GM21825 (cell line): ENCODE measurements around the gene TPST2.

Experiments used
- ATAC-seq: cut with Tn5 transposase; IDR thresholded peaks from one replicate; pipeline ENCODE4 v1.9.1; 2021; ENCODE audit warnings: mild to moderate bottlenecking, moderate library complexity; ENCODE audit not compliant: unreplicated experiment

TPST2 gene

DNA sequence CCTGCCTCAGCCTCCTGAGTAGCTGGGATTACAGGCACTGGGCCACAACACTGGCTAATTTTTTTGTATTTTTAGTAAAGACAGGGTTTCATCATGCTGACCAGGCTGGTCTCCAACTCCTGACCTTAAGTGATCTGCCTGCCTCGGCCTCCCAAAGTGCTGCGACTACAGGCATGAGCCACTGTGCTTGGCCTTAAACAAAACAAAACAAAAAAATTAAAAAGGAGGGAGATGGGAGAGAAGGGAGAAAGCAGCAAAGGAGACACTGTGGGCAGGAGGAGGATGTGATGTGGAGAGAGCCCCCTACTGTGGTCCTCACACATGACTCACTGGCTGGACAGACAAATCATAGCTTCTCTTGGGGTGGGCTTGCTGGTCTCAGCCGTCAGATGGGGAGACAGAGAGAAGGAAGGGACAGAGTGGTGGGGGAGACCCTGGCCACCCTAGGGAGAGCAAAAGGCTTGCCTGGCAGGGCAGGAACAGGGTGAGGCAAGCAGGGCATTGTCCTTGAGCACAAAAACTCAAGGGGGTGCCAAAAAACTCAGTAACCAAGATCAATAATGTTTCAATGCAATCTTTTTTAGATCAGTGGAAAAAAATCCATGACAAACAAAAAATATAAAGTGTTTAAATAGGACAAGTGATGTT, 31.6 kb downstream of the TPST2 start:
- no peak for ATAC-seq

GRCh38 chr22:26556904-26557303, 33.0 kb downstream of the TPST2 start:
- ATAC-seq: no peak

- no peak for ATAC-seq
These were observed 34.5 kb downstream of the TPST2 start for GRCh38 chr22:26555478-26555877.

DNA sequence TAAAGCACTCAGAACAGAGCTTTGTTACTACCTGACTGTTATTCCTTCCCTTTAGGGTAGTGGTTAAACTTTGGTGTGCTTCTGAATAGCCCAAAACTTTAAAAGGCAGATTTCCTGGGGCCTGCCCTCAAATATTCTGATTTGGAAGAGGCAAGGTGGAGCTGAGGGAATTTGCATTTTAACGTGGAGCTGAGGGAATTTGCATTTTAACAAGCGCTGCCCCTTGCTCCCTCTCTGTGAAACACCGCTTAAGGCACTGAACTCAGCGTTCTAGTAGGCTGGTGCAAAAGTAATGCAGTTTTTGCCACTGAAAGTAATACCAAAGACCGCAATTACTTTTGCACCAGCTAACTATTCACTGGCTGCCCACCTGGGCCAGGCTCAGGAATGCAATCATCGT, 35.0 kb downstream of the TPST2 start:
- no peak for ATAC-seq

- ATAC-seq: no peak
These were observed 36.7 kb downstream of the TPST2 start for GRCh38 chr22:26553056-26553752.

- no peak for ATAC-seq
These were observed 37.5 kb downstream of the TPST2 start for GRCh38 chr22:26552466-26552865.

- no peak for ATAC-seq
These were observed 38.4 kb downstream of the TPST2 start for GRCh38 chr22:26551568-26551967.

DNA sequence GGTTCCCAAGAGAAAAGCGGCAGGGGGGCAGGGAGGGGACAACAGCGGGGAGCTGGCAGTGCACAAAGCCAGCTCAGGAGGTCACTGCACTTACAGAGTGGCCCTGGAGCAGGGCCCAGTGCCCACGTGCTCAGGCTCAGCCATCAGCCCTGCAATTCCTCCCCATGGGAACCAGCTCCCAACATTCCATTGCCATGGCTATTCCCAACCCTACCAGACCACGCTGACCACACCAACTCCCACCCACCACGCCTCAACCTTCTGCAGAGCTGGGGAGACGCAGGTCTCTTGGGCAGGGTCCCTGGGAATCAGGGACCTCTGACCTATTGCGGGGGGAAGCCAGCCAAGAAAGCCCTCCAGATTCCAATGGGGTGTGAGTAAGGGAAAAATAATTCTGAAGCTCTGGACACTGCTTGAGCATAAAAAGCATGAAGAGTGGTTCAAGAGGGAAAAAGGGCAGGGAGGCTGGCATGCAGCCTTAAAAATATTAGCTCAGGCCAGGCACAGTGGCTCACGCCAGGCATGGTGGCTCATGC, 39.4 kb downstream of the TPST2 start:
- ATAC-seq: no peak

DNA sequence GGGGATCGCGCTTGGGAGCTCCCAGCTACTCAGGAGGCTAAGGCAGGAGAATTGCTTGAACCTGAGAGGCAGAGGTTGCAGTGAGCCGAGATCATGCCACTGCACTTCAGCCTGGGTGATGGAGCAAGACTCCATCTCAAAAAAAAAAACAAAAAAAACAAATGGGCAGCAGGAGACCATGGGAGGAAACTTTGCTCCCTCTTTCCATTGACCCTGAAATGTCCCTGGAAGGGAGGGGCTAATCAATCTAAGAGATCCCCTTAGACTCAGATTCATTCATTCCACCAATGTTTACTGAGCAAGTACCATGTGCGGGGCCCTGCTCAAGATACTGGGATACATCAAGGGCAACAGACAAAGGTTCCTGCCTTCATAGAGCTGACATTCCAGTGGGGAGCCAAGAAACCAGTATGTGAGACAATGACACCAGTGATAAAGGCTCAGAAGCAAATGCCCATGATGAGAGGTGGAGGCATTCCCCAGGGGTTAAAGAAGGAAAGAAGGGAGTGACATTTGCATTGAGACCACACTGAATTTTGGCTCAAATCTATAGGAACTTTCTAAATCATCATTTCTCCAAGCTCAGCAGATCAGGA, 39.9 kb downstream of the TPST2 start:
- ATAC-seq: no peak

DNA sequence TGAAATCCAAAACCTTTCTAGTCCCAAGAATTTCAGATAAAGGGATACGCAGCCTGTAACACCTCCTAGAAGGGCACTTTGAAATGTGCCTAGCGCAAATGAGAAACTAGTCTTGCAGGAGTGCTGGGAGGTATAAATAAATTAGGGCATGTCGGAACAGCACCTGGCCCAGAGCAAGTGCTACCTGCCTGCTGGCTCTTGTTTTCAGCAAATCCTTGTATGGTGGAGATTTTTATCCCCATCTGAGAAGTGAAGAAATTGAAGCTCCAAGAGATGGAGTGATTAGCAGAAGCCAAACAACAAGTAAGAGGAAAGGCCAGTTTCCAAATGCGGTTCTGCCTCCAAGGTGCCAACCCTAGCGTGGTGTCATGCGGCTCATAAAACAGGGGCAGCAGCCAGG, 40.9 kb downstream of the TPST2 start:
- ATAC-seq: no peak

GRCh38 chr22:26548303-26548702, 41.6 kb downstream of the TPST2 start:
- no peak for ATAC-seq

- ATAC-seq: no peak
These were observed 42.1 kb downstream of the TPST2 start for GRCh38 chr22:26547837-26548236.

GRCh38 chr22:26547426-26547825, 42.5 kb downstream of the TPST2 start:
- ATAC-seq: no peak

- no peak for ATAC-seq
These were observed 43.6 kb downstream of the TPST2 start for GRCh38 chr22:26546282-26546681.

DNA sequence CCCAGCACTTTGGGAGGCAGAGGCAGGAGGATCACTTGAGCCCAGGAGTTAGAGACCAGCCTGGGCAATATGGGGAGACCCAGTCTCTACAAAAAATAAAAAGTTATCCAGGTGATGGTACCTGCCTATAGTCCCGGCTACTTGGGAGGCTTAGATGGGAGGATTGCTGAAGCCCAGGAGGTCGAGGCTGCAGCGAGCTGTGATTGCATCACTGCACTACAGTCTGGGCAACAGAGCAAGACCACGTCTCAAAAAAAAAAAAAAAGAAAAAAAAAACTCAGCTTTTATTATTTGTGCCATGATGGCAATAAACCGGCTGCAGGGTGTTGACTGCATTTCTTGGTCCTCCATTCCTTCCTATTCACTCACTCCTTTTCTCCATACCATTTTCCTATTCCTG, 44.1 kb downstream of the TPST2 start:
- ATAC-seq: no peak

DNA sequence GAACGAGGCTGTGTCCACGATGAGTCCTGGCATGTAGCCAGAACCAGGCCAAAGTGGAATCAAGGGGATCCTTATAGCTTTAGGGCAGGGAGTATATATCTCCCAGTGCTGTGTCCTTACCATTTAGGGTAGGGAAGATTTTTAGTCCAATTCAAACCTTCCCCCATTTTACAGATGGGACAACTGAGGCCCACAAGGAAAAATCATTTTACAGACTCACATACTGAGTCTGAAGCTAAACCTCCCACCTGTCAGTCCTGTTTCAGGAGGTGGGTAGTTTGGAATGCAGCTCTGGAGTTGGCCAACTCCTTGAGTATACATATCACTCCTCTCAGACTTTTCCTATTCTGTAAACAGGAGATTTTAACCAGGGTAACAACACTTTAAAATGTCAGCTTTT, 44.5 kb downstream of the TPST2 start:
- no peak for ATAC-seq

DNA sequence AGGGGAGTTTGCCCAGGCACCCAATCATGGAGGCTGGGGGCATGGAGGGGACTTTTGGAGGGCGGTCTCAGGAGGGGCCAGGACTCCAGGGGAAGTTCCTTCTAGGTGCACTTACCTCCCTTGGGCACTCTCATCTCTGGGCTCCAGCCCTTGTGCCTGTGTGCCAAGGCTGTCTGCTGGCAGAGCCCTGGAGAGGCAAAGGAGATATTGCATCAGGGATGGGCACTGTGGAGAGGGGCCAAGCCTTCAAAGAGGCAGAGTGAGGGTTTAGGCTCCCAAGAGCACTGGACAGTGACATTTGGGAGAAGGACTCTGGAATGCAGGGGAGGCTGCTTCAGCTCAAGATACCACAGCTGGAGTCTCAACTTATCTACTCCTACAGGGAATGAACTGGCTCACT, 45.4 kb downstream of the TPST2 start:
- no peak for ATAC-seq

- ATAC-seq: no peak
These were observed 47.1 kb downstream of the TPST2 start for GRCh38 chr22:26542831-26543230.

DNA sequence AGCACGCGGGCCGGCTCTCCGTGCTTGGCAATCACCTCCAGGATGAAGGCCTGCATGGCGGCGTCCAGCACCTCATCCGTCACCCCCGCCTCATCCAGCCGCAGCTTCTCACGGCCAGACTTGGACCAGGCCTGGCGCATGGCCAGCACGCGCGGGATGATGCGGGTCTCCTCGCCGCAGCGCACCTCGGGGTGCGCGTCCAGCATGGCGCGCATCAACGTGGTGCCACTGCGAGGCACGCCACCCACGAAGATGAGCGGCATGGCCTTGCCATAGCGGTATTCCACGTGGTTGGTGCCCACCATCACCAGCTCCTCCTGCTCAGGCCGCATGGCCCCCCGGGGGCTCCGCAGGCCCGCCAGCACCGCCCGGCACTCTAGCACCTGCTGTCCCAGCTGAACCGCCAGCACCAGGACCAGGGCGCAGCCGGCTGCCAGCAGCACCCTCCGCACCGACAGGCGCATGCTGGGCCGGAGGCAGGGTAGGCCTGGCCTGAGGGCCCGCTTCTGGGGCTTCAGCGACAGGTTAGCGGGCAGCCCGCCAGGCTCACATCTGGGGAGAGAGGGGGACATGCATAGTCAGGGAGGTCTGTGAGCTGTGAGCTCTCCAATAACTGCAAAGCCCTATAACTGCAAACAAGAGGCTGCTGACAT, 48.6 kb downstream of the TPST2 start:
- ATAC-seq: no peak

- ATAC-seq: no peak
These were observed 49.8 kb downstream of the TPST2 start for GRCh38 chr22:26540119-26540518.

DNA sequence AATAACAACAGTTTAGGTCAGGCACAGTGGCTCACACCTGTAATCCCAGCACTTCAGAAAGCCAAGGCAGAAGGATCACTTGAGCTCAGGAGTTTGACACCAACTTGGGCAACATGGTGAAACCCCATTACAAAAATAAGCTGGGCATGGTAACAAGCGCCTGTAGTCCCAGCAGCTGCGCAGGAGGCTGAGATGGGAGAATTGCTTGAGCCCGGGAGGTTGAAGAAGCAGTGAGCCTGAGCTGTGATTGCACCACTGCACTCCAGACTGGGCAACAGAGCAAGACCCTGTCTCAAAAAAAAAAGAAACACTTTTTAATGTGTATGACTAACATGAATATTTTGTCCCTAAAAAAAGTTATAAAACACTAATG, 53.2 kb downstream of the TPST2 start:
- ATAC-seq: no peak
